HG02763 (cell line): ENCODE data around the gene GPR143.

Experiments used
- ATAC-seq: cut with Tn5 transposase; IDR thresholded peaks from one replicate; pipeline ENCODE4 v1.9.1; 2021; ENCODE audit warnings: mild to moderate bottlenecking, moderate library complexity; ENCODE audit not compliant: unreplicated experiment

The GPR143 gene

GRCh38 chrX:9708923-9709553, 56.6 kb downstream of the GPR143 start:
- ATAC-seq = peak; percentile 85

GRCh38 chrX:9708086-9708485, 57.6 kb downstream of the GPR143 start:
- no peak for ATAC-seq

GRCh38 chrX:9707306-9708033, 58.2 kb downstream of the GPR143 start:
- ATAC-seq = no peak

- no peak for ATAC-seq
These were observed 59.2 kb downstream of the GPR143 start for GRCh38 chrX:9706421-9706820.

- no peak for ATAC-seq
These were observed 60.7 kb downstream of the GPR143 start for GRCh38 chrX:9704876-9705465.

- ATAC-seq = no peak
These were observed 62.2 kb downstream of the GPR143 start for GRCh38 chrX:9703406-9703805.

- ATAC-seq = no peak
These were observed 63.9 kb downstream of the GPR143 start for GRCh38 chrX:9701790-9702189.

- no peak for ATAC-seq
These were observed 65.1 kb downstream of the GPR143 start for GRCh38 chrX:9700555-9700954.

- no peak for ATAC-seq
These were observed 67.1 kb downstream of the GPR143 start for GRCh38 chrX:9698576-9698975.

GRCh38 chrX:9693307-9694001, 72.2 kb downstream of the GPR143 start:
- ATAC-seq = no peak

- ATAC-seq = no peak
These were observed 75.6 kb downstream of the GPR143 start for GRCh38 chrX:9690046-9690445.

- ATAC-seq = no peak
These were observed 76.8 kb downstream of the GPR143 start for GRCh38 chrX:9688833-9689232.

GRCh38 chrX:9687899-9688298, 77.7 kb downstream of the GPR143 start:
- ATAC-seq = no peak

GRCh38 chrX:9683350-9683749, 82.3 kb downstream of the GPR143 start:
- no peak for ATAC-seq

GRCh38 chrX:9682861-9683260, 82.8 kb downstream of the GPR143 start:
- ATAC-seq = no peak

GRCh38 chrX:9682456-9682855, 83.2 kb downstream of the GPR143 start:
- ATAC-seq = no peak

GRCh38 chrX:9681422-9681821, 84.2 kb downstream of the GPR143 start:
- no peak for ATAC-seq

- no peak for ATAC-seq
These were observed 84.6 kb downstream of the GPR143 start for GRCh38 chrX:9681011-9681410.

GRCh38 chrX:9678215-9678965, 87.3 kb downstream of the GPR143 start:
- no peak for ATAC-seq

- peak; percentile 97 for ATAC-seq
These were observed 88.4 kb downstream of the GPR143 start for GRCh38 chrX:9677098-9677739.

- no peak for ATAC-seq
These were observed 88.9 kb downstream of the GPR143 start for GRCh38 chrX:9676738-9677097.
